Panc1 (cell line): ENCODE data around the gene SAA2. TPM values are rescaled to one million over a fixed set of nuclear protein-coding genes. Genes with fewer than 3 reads are reported as not detected.
"Not testable (repeated sequence)": the region's sequence is repeated elsewhere in the genome, so short reads cannot be mapped to it uniquely, and the experiment has no call there.

ENCODE experiments used
- ATAC-seq: fragments of 200-7000 bp; cut with Tn5 transposase; 2 replicates; pipeline ENCODE4 v1.9.1; 2020; ENCODE audit warnings: mild to moderate bottlenecking, moderate library complexity
- BruUV-seq: library from RNA; stranded (reverse); fragments of 400-500 nt; replicated peaks from 2 replicates; lab custom pipeline; 2021; lab: Mats Ljungman, UMichigan
- CTCF ChIA-PET: fragments of 300-600 bp; sonication (Branson Sonifier 250); formaldehyde crosslinking; loops from one replicate; lab custom pipeline; 2022; ENCODE audit warnings: antibody characterized with exemption; lab: Charles Lee
- POLR2A ChIA-PET: fragments of 300-600 bp; sonication (Branson Sonifier 250); formaldehyde crosslinking; loops from one replicate; lab custom pipeline; 2022; ENCODE audit warnings: antibody characterized with exemption; lab: Charles Lee
- DNase-seq: peaks from one replicate; pipeline ENCODE4 v3.0.0-alpha.2; 2010; ENCODE audit warnings: low read depth, low spot score
- H3K27ac ChIP-seq: 2 replicates; pipeline ENCODE4 v1.5.1; 2011; ENCODE audit warnings: mild to moderate bottlenecking, low read length, inconsistent platforms
- H3K27me3 ChIP-seq: fragments of 200-500 bp; sonication (Bioruptor generic); 2 replicates; pipeline ENCODE4 v1.6.0; 2014; ENCODE audit warnings: low read length, inconsistent platforms; ENCODE audit not compliant: control insufficient read depth, insufficient read depth
- H3K36me3 ChIP-seq: fragments of 200-500 bp; sonication (Bioruptor generic); 2 replicates; pipeline ENCODE4 v1.5.1; 2014; ENCODE audit warnings: inconsistent platforms, mild to moderate bottlenecking, low read length, moderate library complexity; ENCODE audit not compliant: control insufficient read depth, insufficient read depth
- H3K4me1 ChIP-seq: 2 replicates; pipeline ENCODE4 v1.5.1; 2011; ENCODE audit warnings: inconsistent platforms, mild to moderate bottlenecking, low read length, moderate library complexity; ENCODE audit not compliant: control insufficient read depth, insufficient read depth
- H3K4me3 ChIP-seq, 2 experiments: 2 replicates each; pipeline ENCODE4 v1.5.1; 2011 to 2012; ENCODE audit warnings: low read depth in 2 of 2, low read length in 2 of 2, mild to moderate bottlenecking in 2 of 2, inconsistent platforms in 1 of 2, moderate library complexity in 1 of 2
- H3K9me3 ChIP-seq: fragments of 200-500 bp; sonication (Bioruptor generic); 2 replicates; pipeline ENCODE4 v1.5.1; 2014; ENCODE audit warnings: low read depth, mild to moderate bottlenecking, inconsistent platforms, low read length, moderate library complexity; ENCODE audit not compliant: control insufficient read depth, insufficient read depth
- POLR2AphosphoS5 ChIP-seq: IDR thresholded peaks from 2 replicates; pipeline ENCODE4 v1.6.1; 2012; ENCODE audit warnings: mild to moderate bottlenecking, low read depth, low read length, moderate library complexity
- SIN3A ChIP-seq: IDR thresholded peaks from 2 replicates; pipeline ENCODE4 v1.6.1; 2012; ENCODE audit warnings: low read depth, mild to moderate bottlenecking, low read length, moderate library complexity, borderline replicate concordance; ENCODE audit not compliant: insufficient read depth
- TCF7L2 ChIP-seq: IDR thresholded peaks from 2 replicates; pipeline ENCODE4 v1.6.1; 2011; ENCODE audit warnings: mild to moderate bottlenecking, low read depth, low read length, inconsistent platforms
- in situ Hi-C: cut with HindIII; loops from 2 replicates; pipeline ENCODE4 v1.10.0; 2016; ENCODE audit warnings: low sequenced_read_pairs, low pct_unique_long_range_greater_than_20kb
- intact Hi-C: fragments of 100-400 bp; cut with micrococcal nuclease; formaldehyde crosslinking; loops from one replicate; pipeline ENCODE4 v1.10.0; 2022; ENCODE audit not compliant: unreplicated experiment
- total RNA-seq: library from RNA; stranded (reverse); gene quantifications from one replicate; pipeline ENCODE4 v1.2.1, GENCODE V29; 2021; ENCODE audit not compliant: unreplicated experiment
- TF ChIP-seq, protein P1 (sequence below): fragments of 450-650 bp; IDR thresholded peaks from 2 replicates; pipeline ENCODE4 v1.5.1; 2017; ENCODE audit warnings: mild to moderate bottlenecking
- TF ChIP-seq, protein P2 (sequence below), 2 experiments: IDR thresholded peaks; 2 replicates each; pipeline ENCODE4 v1.6.1; 2011 to 2012; ENCODE audit warnings: low read depth in 2 of 2, control low read depth in 1 of 2, low read length in 1 of 2, mild to moderate bottlenecking in 1 of 2, moderate library complexity in 1 of 2; ENCODE audit not compliant: insufficient read depth in 1 of 2

SAA2 gene
- total RNA-seq, 1 experiment from 2014 or later, result 4.0 TPM

DNA sequence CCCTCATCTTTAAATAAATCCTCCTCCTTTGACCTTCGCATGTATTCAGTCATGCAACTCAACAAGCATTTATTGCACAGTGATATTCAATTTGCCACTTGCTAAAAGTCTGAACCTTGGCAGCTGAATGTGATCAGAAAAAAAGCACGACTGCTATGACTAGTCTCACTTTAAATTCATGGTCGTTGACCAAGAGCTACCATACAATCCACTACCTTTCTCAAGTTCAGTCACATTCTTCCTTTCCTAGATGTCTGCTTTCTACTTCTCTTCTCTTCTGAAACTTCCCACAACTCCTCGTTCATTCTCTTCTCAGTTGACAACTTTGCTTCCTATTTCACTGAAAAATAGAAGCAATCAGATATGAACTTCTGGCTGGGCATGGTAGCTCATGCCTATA is 15.6 kb upstream of the SAA2 start:
- no peak overlapping the region for H3K4me3 ChIP-seq
- POLR2A ChIA-PET, result no interaction called here
- no peaks in the 10 kb centered on the region for H3K9me3 ChIP-seq
- BruUV-seq, result no TSS peak
- ATAC-seq, result no peak
- no peaks in the 10 kb centered on the region for H3K36me3 ChIP-seq
- intact Hi-C loops, result no loop called here
- no peaks in the 10 kb centered on the region for H3K4me1 ChIP-seq
- H3K27me3 ChIP-seq, result no peaks in the 10 kb centered on the region; the same call in 1 of the 2 replicates
- CTCF ChIA-PET, result no interaction called here
- TF ChIP-seq, protein P1, sequence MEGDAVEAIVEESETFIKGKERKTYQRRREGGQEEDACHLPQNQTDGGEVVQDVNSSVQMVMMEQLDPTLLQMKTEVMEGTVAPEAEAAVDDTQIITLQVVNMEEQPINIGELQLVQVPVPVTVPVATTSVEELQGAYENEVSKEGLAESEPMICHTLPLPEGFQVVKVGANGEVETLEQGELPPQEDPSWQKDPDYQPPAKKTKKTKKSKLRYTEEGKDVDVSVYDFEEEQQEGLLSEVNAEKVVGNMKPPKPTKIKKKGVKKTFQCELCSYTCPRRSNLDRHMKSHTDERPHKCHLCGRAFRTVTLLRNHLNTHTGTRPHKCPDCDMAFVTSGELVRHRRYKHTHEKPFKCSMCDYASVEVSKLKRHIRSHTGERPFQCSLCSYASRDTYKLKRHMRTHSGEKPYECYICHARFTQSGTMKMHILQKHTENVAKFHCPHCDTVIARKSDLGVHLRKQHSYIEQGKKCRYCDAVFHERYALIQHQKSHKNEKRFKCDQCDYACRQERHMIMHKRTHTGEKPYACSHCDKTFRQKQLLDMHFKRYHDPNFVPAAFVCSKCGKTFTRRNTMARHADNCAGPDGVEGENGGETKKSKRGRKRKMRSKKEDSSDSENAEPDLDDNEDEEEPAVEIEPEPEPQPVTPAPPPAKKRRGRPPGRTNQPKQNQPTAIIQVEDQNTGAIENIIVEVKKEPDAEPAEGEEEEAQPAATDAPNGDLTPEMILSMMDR, result no peak
- TF ChIP-seq POLR2AphosphoS5, result no peak
- TF ChIP-seq SIN3A, result no peak
- TF ChIP-seq TCF7L2, result no peak
- TF ChIP-seq, protein P2, sequence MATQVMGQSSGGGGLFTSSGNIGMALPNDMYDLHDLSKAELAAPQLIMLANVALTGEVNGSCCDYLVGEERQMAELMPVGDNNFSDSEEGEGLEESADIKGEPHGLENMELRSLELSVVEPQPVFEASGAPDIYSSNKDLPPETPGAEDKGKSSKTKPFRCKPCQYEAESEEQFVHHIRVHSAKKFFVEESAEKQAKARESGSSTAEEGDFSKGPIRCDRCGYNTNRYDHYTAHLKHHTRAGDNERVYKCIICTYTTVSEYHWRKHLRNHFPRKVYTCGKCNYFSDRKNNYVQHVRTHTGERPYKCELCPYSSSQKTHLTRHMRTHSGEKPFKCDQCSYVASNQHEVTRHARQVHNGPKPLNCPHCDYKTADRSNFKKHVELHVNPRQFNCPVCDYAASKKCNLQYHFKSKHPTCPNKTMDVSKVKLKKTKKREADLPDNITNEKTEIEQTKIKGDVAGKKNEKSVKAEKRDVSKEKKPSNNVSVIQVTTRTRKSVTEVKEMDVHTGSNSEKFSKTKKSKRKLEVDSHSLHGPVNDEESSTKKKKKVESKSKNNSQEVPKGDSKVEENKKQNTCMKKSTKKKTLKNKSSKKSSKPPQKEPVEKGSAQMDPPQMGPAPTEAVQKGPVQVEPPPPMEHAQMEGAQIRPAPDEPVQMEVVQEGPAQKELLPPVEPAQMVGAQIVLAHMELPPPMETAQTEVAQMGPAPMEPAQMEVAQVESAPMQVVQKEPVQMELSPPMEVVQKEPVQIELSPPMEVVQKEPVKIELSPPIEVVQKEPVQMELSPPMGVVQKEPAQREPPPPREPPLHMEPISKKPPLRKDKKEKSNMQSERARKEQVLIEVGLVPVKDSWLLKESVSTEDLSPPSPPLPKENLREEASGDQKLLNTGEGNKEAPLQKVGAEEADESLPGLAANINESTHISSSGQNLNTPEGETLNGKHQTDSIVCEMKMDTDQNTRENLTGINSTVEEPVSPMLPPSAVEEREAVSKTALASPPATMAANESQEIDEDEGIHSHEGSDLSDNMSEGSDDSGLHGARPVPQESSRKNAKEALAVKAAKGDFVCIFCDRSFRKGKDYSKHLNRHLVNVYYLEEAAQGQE (IDR thresholded peaks at IDR 0.05; ENCODE audit: insufficient read depth in 1 of 2, low read depth in 2 of 2, low read length in 1 of 2), result no peak
- DNase-seq, result no peak
- in situ Hi-C loops, result no loop called here
- no peak overlapping the region for H3K27ac ChIP-seq

DNA sequence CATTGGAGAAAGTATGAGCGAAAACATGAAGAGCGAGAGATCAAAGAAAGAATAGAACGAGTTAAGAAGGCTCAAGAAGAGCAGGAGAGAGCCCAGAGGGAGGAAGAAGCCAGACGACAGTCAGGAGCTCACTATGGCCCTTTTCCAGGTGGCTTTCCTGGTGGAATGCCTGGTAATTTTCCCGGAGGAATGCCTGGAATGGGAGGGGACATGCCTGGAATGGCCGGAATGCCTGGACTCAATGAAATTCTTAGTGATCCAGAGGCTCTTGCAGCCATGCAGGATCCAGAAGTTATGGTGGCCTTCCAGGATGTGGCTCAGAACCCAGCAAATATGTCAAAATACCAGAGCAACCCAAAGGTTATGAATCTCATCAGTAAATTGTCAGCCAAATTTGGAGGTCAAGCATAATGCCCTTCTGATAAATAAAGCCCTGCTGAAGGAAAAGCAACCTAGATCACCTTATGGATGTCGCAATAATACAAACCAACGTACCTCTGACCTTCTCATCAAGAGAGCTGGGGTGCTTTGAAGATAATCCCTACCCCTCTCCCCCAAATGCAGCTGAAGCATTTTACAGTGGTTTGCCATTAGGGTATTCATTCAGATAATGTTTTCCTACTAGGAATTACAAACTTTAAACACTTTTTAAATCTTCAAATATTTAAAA is 14.3 kb upstream of the SAA2 start:
- CTCF ChIA-PET, result not testable (repeated sequence)

DNA sequence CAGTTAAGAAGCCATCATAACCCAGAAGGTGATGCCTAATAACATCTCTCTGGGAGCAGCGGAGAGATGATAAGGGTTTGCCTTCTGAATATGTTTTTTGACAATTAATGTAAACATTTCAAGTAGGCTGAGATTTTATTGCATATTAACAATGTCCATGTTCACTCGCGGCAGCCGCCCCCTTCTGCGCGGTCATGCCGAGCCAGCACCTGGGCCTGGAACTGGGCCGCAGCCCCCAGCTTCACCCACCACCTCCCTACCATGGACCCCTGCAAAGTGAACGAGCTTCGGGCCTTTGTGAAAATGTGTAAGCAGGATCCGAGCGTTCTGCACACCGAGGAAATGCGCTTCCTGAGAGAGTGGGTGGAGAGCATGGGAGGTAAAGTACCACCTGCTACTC is 13.3 kb upstream of the SAA2 start:
- Histone ChIP-seq H3K4me1 (no peaks in the 10 kb centered on the region), H3K36me3 (no peaks in the 10 kb centered on the region), H3K27me3 (no peaks in the 10 kb centered on the region; the same call in 1 of the 2 replicates), H3K9me3 (no peaks in the 10 kb centered on the region), H3K4me3 (no peak overlapping the region), H3K27ac (no peak overlapping the region)
- in situ Hi-C loops, result no loop called here
- CTCF ChIA-PET, result no interaction called here
- POLR2A ChIA-PET, result no interaction called here
- no TSS peak for BruUV-seq
- no peak for ATAC-seq
- DNase-seq, result no peak
- intact Hi-C loops, result no loop called here
- TF ChIP-seq, protein P1, result no peak
- TF ChIP-seq, protein P2 (IDR thresholded peaks at IDR 0.05; ENCODE audit: insufficient read depth in 1 of 2, low read depth in 2 of 2, low read length in 1 of 2), result no peak
- TF ChIP-seq SIN3A, result no peak
- no peak for TF ChIP-seq POLR2AphosphoS5
- TF ChIP-seq TCF7L2, result no peak

More for the DNA sequence above, 14.3 kb upstream of the SAA2 start:
- ATAC-seq, H3K27me3 ChIP-seq, H3K4me3 ChIP-seq, H3K27ac ChIP-seq, H3K9me3 ChIP-seq, intact Hi-C loops, DNase-seq, POLR2A ChIA-PET, in situ Hi-C loops, BruUV-seq, H3K36me3 ChIP-seq, H3K4me1 ChIP-seq: not testable (repeated sequence)
